RWPE1 (cell line): ENCODE results near the gene SDCBP2.

ENCODE experiments used
- CTCF ChIA-PET: fragments of 350-600 bp; sonication (Branson Sonifier 250); formaldehyde crosslinking; extraction: SDS; loops from one replicate; lab custom pipeline; 2021; lab: Yijun Ruan, JAX
- POLR2A ChIA-PET: fragments of 400-600 bp; formaldehyde crosslinking; extraction: SDS; loops from one replicate; lab custom pipeline; 2020; ENCODE audit warnings: antibody characterized with exemption; ENCODE audit not compliant: low non-redundant PET; lab: Yijun Ruan, JAX
- DNase-seq: peaks from one replicate; pipeline ENCODE4 v3.0.0; 2012; ENCODE audit warnings: low spot score
- H3K27ac ChIP-seq: fragments of 450-650 bp; 2 replicates; pipeline ENCODE4 v1.5.1; 2017
- CTCF ChIP-seq: fragments of 450-650 bp; conservative IDR thresholded peaks from 2 replicates; pipeline ENCODE4 v1.5.1; 2017; ENCODE audit warnings: low read depth, mild to moderate bottlenecking

The SDCBP2 gene

DNA sequence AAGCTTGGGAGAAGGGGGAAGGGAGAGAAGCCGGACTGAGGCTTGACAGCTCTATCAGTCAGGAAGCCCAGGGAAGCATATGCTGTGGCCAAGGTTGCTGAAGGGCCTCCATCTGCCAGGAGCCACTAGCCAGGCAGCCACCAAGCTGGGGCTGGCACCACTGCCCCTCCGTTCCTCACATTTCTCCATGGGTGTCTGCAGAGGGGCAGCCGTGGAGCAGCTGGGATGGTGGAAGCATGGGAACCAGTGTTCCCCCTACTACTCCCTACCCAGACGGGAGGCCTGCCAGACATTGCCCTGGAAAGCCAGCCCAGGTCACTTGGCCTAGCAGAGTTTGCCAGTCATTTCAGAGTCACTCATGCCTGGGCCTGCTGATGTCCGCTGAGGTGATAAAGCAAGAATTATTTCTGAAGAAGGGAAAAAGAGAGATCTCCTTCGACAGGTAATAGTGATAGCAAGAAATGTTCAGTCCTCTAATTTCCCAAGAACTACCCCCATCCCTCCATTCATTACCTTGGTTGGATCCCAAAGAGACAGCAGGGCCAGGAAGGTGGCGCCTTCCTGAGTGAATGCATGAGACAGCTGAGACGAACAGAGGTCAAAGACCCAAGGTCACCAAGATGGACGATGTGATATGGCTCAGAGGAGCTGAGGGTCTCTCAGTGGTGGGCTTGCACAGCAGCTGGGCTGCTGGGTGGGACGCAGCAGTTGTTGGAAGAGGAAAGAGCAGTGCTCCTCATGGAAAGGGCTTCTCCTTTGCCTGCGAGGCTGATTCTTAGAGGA, 41.0 kb downstream of the SDCBP2 start:
- DNase-seq: no peak
- H3K27ac ChIP-seq: no peak overlapping the region
- ChIA-PET CTCF (no interaction called here), POLR2A (no interaction called here)
- TF ChIP-seq CTCF: no peak

- POLR2A ChIA-PET: no interaction called here
- CTCF ChIA-PET: no interaction called here
- no peak overlapping the region for H3K27ac ChIP-seq
- no peak for DNase-seq
- no peak for TF ChIP-seq CTCF
Measured at GRCh38 chr20:1287306-1287705, 41.6 kb downstream of the SDCBP2 start.

GRCh38 chr20:1286267-1287024, 42.5 kb downstream of the SDCBP2 start:
- H3K27ac ChIP-seq: no peak overlapping the region
- TF ChIP-seq CTCF: no peak
- no peak for DNase-seq
- POLR2A ChIA-PET: no interaction called here
- CTCF ChIA-PET: no interaction called here

DNA sequence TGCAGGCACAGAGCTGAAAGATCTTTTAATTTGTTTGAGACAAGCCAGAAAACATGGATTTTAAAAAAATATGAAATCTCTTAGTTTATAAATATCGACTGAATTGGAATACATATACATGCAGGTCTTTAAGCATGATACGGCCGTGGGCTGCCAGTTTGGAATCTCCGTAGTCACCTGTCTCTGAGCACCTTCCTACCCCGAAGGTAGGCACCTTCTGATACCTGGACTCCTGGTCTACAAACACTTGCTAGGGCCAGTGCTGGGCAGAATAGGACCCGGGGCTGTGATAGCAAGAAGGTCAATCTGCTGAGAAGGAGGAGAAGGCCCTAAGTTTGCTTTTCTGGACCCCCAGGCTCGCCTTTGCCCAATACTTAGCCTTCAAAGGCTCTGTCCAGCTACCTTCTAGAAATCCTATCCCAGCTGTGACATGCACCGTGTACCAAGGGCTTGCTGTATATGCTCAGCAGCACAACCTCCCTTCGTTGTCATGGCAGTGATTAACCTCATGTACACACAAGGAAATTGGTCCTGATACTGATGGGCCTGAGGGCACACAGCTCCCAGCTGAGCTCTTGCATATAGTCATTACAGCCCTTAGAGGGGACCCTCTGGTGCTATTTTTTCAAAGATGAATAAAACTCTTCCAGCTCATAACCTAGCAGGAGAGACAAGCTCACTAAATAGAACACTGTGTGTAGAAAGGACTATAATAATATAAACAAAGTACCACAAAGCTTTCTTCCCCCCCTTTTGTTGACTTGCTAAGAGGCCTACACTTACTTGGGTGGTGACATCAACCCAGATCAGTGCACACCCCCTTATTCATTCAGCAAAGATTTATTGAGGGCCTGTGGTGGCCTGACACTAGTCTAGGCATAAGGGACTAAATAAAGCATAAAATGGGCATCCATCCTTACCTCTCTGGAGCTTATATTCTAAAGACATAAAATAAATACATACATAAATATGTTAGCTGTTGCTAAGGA, 45.1 kb downstream of the SDCBP2 start:
- POLR2A ChIA-PET: interaction anchor here (0.6 kb wide), 1 partner anchor 450 kb away, joined by 3 read pairs; no protein-coding TSS in a partner anchor
- CTCF ChIA-PET: interaction anchor here (0.7 kb wide), 1 partner anchor 972 kb away, joined by 4 read pairs; no protein-coding TSS in a partner anchor
- no peak for TF ChIP-seq CTCF
- H3K27ac ChIP-seq: no peak overlapping the region
- DNase-seq: no peak

DNA sequence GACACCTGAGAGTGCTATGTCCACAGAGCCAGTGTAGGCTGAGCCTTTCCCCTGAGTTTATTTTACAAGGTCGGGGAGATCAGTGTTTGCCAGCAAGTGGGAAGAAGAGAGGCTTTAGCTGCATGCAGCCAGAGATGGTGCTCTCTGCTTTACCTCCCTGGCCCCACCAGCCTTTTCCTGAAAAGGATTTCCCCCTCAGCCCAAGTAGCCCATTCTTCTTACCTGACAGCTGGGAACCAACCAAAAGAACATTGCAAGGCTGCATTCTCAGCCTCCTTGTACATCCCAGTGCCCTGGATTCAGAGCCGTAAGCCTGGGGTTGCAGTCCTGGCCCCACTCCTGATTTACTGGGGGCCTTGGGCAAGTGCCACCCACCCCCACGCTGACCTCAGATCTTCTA, 46.0 kb downstream of the SDCBP2 start:
- POLR2A ChIA-PET: no interaction called here
- CTCF ChIA-PET: interaction anchor here (0.7 kb wide), 1 partner anchor 973 kb away, joined by 4 read pairs; no protein-coding TSS in a partner anchor
- H3K27ac ChIP-seq: no peak overlapping the region
- no peak for DNase-seq
- TF ChIP-seq CTCF: no peak
